Fibroblast of mammary gland (primary cell): ENCODE data around the gene CFAP141.

Source experiments
- DNase-seq: peaks from one replicate; pipeline ENCODE4 v3.0.0-alpha.2; 2010; ENCODE audit warnings: low read depth
- H3K4me3 ChIP-seq: 2 replicates; pipeline ENCODE4 v1.5.1; 2011; ENCODE audit warnings: low read depth, mild to moderate bottlenecking, low read length, moderate library complexity; ENCODE audit not compliant: control insufficient read depth
- CTCF ChIP-seq: conservative IDR thresholded peaks from 2 replicates; pipeline ENCODE4 v1.5.1; 2011; ENCODE audit warnings: low read depth, low read length, inconsistent platforms; ENCODE audit not compliant: control insufficient read depth, insufficient read depth

CFAP141 gene

GRCh38 chr1:154191990-154192461, 14.1 kb downstream of the CFAP141 start, which contains the start of gene TPM3:
TSS of gene TPM3 (minus strand) at chr1:154192100. CDS start at chr1:154192018, 82 bp downstream.
- H3K4me3 ChIP-seq: no peak within 1 kb of the TSS
- DNase-seq: no peak
- no peak for TF ChIP-seq CTCF

GRCh38 chr1:154190550-154190949, 15.6 kb downstream of the CFAP141 start:
- no peak overlapping the region for H3K4me3 ChIP-seq
- DNase-seq: peak; percentile 45
- TF ChIP-seq CTCF: no peak

- DNase-seq: no peak
- H3K4me3 ChIP-seq: no peak overlapping the region
- no peak for TF ChIP-seq CTCF
Observed at GRCh38 chr1:154186852-154187501, 19.2 kb downstream of the CFAP141 start.

GRCh38 chr1:154186177-154186576, 20.0 kb downstream of the CFAP141 start:
- TF ChIP-seq CTCF: peak; percentile 49
- H3K4me3 ChIP-seq: no peak overlapping the region
- peak; percentile 52 for DNase-seq

GRCh38 chr1:154183046-154183915, 22.9 kb downstream of the CFAP141 start:
- no peak for TF ChIP-seq CTCF
- peak overlapping the region; percentile 99 for H3K4me3 ChIP-seq
- peak; percentile 92 for DNase-seq

GRCh38 chr1:154182344-154183045, 23.6 kb downstream of the CFAP141 start:
- TF ChIP-seq CTCF: no peak

More at GRCh38 chr1:154182344-154183045, 23.6 kb downstream of the CFAP141 start:
- peak overlapping the region; percentile 99 for H3K4me3 ChIP-seq
- DNase-seq: peak; percentile 79
